HepG2 (cell line): ENCODE results near the gene NOX3. TPM values are rescaled to one million over a fixed set of nuclear protein-coding genes. Genes with fewer than 3 reads are reported as not detected.

ENCODE experiments used
- ARID3A ChIP-seq: IDR thresholded peaks from 2 replicates; pipeline ENCODE4 v1.6.1; 2012; ENCODE audit warnings: low read depth, low read length, improper control_type of control experiment
- BCLAF1 ChIP-seq: fragments of 450-650 bp; IDR thresholded peaks from 2 replicates; pipeline ENCODE4 v1.6.1; 2017; ENCODE audit warnings: mild to moderate bottlenecking
- KAT2B ChIP-seq: fragments of 150-350 bp; IDR thresholded peaks from 2 replicates; pipeline ENCODE4 v1.6.1; 2014; ENCODE audit warnings: low read depth, low read length, borderline replicate concordance
- MTA1 ChIP-seq: sonication (generic); formaldehyde crosslinking; IDR thresholded peaks from 2 replicates; pipeline ENCODE4 v1.4.0; 2020; ENCODE audit warnings: missing genetic modification reagents, mild to moderate bottlenecking, borderline replicate concordance
- RNF2 ChIP-seq: fragments of 450-650 bp; conservative IDR thresholded peaks from 2 replicates; pipeline ENCODE4 v1.6.1; 2016; ENCODE audit warnings: low read depth
- SOX6 ChIP-seq, 2 experiments: fragments of 450-650 bp in 1 of 2; sonication (generic) in 1 of 2; formaldehyde crosslinking in 1 of 2; IDR thresholded peaks; 2 replicates each; pipeline versions ENCODE4 v1.4.0 to v1.6.1; 2017 to 2020; ENCODE audit warnings: antibody characterized with exemption in 1 of 2, mild to moderate bottlenecking in 1 of 2, missing genetic modification reagents in 1 of 2
- ZGPAT ChIP-seq: IDR thresholded peaks from 2 replicates; pipeline ENCODE4 v1.6.1; 2016; ENCODE audit warnings: mild to moderate bottlenecking
- ZNF367 ChIP-seq: sonication (generic); formaldehyde crosslinking; IDR thresholded peaks from 2 replicates; pipeline ENCODE4 v1.4.0; 2020; ENCODE audit warnings: missing genetic modification reagents, borderline replicate concordance
- ZNF513 ChIP-seq: sonication (generic); formaldehyde crosslinking; conservative IDR thresholded peaks from 2 replicates; pipeline ENCODE4 v1.5.0; 2020; ENCODE audit warnings: missing genetic modification reagents
- polyA plus RNA-seq, 8 experiments: library from polyadenylated mRNA; depleted of rRNA in 3 of 8; stranded (reverse) in 7 of 8; unstranded in 1 of 8; fragments of >200 nt; fragmentation: Illumina TruSeq in 4 of 8; extraction: Trizol in 4 of 8; gene quantifications; 2 replicates each; pipeline versions ENCODE4 v1.2.1 to v1.2.3, GENCODE V29; 2011 to 2016; ENCODE audit warnings: low read depth in 4 of 8, missing spikeins in 1 of 8, mixed read lengths in 1 of 8; ENCODE audit not compliant: insufficient read depth in 1 of 8
- total RNA-seq, 5 experiments: library from RNA; depleted of rRNA; stranded (reverse); fragments of >200 nt; fragmentation: Illumina TruSeq; extraction: Trizol; gene quantifications; 2 replicates each; pipeline ENCODE4 v1.2.3, GENCODE V29; 2016; ENCODE audit warnings: low read depth in 1 of 5
- TF ChIP-seq, protein P1 (sequence below): fragments of 450-650 bp; IDR thresholded peaks from 2 replicates; pipeline ENCODE4 v1.6.1; 2017
- TF ChIP-seq, protein P2 (sequence below): sonication (generic); formaldehyde crosslinking; IDR thresholded peaks from 2 replicates; pipeline ENCODE4 v1.5.0; 2020; ENCODE audit warnings: mild to moderate bottlenecking, missing genetic modification reagents, moderate library complexity
- TF ChIP-seq, protein P3 (sequence below): sonication (generic); formaldehyde crosslinking; IDR thresholded peaks from 2 replicates; pipeline ENCODE4 v1.5.1; 2020; ENCODE audit warnings: mild to moderate bottlenecking, missing genetic modification reagents, borderline replicate concordance
- TF ChIP-seq, protein P4 (sequence below): sonication (generic); formaldehyde crosslinking; IDR thresholded peaks from 2 replicates; pipeline ENCODE4 v1.5.1; 2020; ENCODE audit warnings: missing genetic modification reagents, mild to moderate bottlenecking, borderline replicate concordance

NOX3 gene
- total and polyA plus RNA-seq, 2 of the 13 experiments (the other 11 are each of a cell fraction or from before 2014, with no cell fraction given), result 0.09 to 0.18 TPM

DNA sequence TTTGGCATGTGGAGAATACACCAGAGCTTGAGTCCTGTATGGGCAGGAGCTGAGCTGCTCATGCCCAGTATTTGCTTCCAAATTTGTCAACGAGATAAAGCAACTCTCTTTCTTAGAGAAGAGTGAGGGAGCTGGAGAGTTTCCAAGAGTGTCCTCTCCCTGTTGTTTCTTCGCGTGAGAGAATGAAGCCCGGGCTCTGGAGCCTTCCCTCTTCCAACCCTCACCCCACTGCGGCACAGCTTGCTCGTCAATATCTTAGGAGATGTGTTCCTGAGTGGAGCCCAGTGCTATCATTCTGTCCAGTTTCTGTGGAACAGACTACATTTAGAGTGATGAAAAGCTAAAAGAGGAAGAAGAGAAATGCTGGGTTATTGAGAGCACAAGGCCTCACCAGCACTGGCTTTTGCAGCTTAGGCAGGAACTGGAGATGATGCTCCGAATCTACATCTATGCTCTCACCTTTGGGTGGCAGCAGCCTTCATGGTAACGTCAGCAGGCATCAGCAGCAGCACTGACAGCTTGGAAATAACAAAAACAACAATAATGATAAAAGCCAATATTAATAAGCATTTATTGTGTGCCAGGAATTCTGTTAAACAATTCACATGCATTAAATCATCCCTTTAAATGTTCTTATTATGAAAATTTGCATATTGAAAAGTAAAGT is 74.8 kb downstream of the NOX3 start (continued):
- TF ChIP-seq ARID3A, result no peak
- TF ChIP-seq ZNF367, result no peak
- no peak for TF ChIP-seq MTA1 (CRISPR knock-in tag)
- TF ChIP-seq KAT2B, result no peak
- TF ChIP-seq, protein P1, sequence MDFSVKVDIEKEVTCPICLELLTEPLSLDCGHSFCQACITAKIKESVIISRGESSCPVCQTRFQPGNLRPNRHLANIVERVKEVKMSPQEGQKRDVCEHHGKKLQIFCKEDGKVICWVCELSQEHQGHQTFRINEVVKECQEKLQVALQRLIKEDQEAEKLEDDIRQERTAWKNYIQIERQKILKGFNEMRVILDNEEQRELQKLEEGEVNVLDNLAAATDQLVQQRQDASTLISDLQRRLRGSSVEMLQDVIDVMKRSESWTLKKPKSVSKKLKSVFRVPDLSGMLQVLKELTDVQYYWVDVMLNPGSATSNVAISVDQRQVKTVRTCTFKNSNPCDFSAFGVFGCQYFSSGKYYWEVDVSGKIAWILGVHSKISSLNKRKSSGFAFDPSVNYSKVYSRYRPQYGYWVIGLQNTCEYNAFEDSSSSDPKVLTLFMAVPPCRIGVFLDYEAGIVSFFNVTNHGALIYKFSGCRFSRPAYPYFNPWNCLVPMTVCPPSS, result no peak
- TF ChIP-seq RNF2, result no peak
- TF ChIP-seq, protein P2, sequence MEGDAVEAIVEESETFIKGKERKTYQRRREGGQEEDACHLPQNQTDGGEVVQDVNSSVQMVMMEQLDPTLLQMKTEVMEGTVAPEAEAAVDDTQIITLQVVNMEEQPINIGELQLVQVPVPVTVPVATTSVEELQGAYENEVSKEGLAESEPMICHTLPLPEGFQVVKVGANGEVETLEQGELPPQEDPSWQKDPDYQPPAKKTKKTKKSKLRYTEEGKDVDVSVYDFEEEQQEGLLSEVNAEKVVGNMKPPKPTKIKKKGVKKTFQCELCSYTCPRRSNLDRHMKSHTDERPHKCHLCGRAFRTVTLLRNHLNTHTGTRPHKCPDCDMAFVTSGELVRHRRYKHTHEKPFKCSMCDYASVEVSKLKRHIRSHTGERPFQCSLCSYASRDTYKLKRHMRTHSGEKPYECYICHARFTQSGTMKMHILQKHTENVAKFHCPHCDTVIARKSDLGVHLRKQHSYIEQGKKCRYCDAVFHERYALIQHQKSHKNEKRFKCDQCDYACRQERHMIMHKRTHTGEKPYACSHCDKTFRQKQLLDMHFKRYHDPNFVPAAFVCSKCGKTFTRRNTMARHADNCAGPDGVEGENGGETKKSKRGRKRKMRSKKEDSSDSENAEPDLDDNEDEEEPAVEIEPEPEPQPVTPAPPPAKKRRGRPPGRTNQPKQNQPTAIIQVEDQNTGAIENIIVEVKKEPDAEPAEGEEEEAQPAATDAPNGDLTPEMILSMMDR, result peak; percentile 47
- no peak for TF ChIP-seq BCLAF1
- TF ChIP-seq, protein P3, sequence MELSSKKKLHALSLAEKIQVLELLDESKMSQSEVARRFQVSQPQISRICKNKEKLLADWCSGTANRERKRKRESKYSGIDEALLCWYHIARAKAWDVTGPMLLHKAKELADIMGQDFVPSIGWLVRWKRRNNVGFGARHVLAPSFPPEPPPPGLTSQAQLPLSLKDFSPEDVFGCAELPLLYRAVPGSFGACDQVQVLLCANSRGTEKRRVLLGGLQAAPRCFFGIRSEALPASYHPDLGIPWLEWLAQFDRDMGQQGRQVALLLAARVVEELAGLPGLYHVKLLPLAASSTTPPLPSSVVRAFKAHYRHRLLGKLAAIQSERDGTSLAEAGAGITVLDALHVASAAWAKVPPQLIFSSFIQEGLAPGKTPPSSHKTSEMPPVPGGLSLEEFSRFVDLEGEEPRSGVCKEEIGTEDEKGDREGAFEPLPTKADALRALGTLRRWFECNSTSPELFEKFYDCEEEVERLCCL (CRISPR knock-in tag), result no peak
- TF ChIP-seq, protein P4, sequence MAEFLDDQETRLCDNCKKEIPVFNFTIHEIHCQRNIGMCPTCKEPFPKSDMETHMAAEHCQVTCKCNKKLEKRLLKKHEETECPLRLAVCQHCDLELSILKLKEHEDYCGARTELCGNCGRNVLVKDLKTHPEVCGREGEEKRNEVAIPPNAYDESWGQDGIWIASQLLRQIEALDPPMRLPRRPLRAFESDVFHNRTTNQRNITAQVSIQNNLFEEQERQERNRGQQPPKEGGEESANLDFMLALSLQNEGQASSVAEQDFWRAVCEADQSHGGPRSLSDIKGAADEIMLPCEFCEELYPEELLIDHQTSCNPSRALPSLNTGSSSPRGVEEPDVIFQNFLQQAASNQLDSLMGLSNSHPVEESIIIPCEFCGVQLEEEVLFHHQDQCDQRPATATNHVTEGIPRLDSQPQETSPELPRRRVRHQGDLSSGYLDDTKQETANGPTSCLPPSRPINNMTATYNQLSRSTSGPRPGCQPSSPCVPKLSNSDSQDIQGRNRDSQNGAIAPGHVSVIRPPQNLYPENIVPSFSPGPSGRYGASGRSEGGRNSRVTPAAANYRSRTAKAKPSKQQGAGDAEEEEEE (CRISPR knock-in tag), result 0 out of 2 replicates have a peak, but pooled peaks have one; percentile 52
- no peak for TF ChIP-seq ZNF513 (CRISPR knock-in tag)
- no peak for TF ChIP-seq SOX6 (IDR thresholded peaks at IDR 0.05)
- no peak for TF ChIP-seq SOX6 (CRISPR knock-in tag; IDR thresholded peaks at IDR 0.05)
- no peak for TF ChIP-seq ZGPAT (CRISPR knock-in tag)
